Ovary (tissue), 9 donors: ENCODE measurements around the gene TRIO. TPM values are rescaled to one million over a fixed set of nuclear protein-coding genes. Genes with fewer than 3 reads are reported as not detected.

ENCODE experiments used
- DNase-seq, 5 donors: peaks; one replicate each; pipeline ENCODE4 v3.0.0-alpha.2; 2019 to 2020
- H3K27ac ChIP-seq, 2 donors: fragments of 200-600 bp; one replicate each; pipeline versions ENCODE4 v1.5.1 to v1.8.0; 2019 to 2022
- H3K27me3 ChIP-seq: fragments of 200-600 bp; one replicate; pipeline ENCODE4 v1.8.0; 2022
- H3K36me3 ChIP-seq: fragments of 200-600 bp; sonication (generic); one replicate; pipeline ENCODE4 v1.5.1; 2019
- H3K4me1 ChIP-seq: one replicate; pipeline ENCODE4 v1.8.1; 2013; ENCODE audit warnings: mild to moderate bottlenecking, moderate library complexity; ENCODE audit not compliant: insufficient read depth
- H3K4me3 ChIP-seq: fragments of 200-600 bp; sonication (generic); one replicate; pipeline ENCODE4 v1.5.1; 2017
- H3K9me3 ChIP-seq, 2 donors: fragments of 200-600 bp in 1 of 2; sonication (generic) in 1 of 2; one replicate each; pipeline versions ENCODE4 v1.5.1 to v1.8.1; 2013 to 2019; ENCODE audit warnings: mild to moderate bottlenecking in 1 of 2, moderate library complexity in 1 of 2
- EP300 ChIP-seq: sonication (generic); formaldehyde crosslinking; IDR thresholded peaks from one replicate; pipeline ENCODE4 v1.6.1; 2017; ENCODE audit warnings: antibody characterized with exemption
- POLR2A ChIP-seq: fragments of 450-650 bp; IDR thresholded peaks from one replicate; pipeline ENCODE4 v1.6.1; 2017; ENCODE audit warnings: antibody characterized with exemption, mild to moderate bottlenecking, moderate library complexity
- whole genome bisulfite sequencing, 3 donors: extraction: QIAGEN DNeasy Blood & Tissue Kit in 1 of 3; methylation state at CpG; one replicate each; pipeline versions ENCODE4 v1.1.5 to v1.1.7; 2013 to 2017; 5-methylcytosine and 5-hydroxymethylcytosine counted together
- intact Hi-C, 4 donors: fragments of 100-400 bp; cut with DNase I; formaldehyde crosslinking; loops; one replicate each; pipeline versions ENCODE4 v1.11.0 to v1.15.1; 2022 to 2023
- polyA plus RNA-seq, 2 donors: library from polyadenylated mRNA; stranded (reverse); fragments of 200-250 nt in 1 of 2; fragments of 350-450 nt in 1 of 2; fragmentation: Illumina TruSeq in 1 of 2; extraction: RNeasy Lipid Tissue Mini Kit (QIAGEN cat#74804) in 1 of 2; gene quantifications; one replicate each; pipeline ENCODE4 v1.2.3, GENCODE V29; 2013 to 2014
- total RNA-seq, 7 donors: library from RNA; depleted of rRNA in 2 of 7; stranded (reverse); fragments of >200 nt in 2 of 7; fragmentation: NEBNext Ultra II Directional in 3 of 7; extraction: Animal tissue kit (Norgen Biotek cat#: 25700) in 3 of 7; gene quantifications; one replicate each; pipeline versions ENCODE4 v1.1.0 to v1.2.4, GENCODE V29; 2016 to 2023
- TF ChIP-seq, protein P1 (sequence below), 3 donors: fragments of 450-650 bp in 2 of 3; fragments of 200-600 bp in 1 of 3; IDR thresholded peaks; one replicate each; pipeline versions ENCODE4 v1.5.1 to v1.8.0; 2016 to 2022; ENCODE audit warnings: antibody characterized with exemption in 3 of 3, mild to moderate bottlenecking in 1 of 3
- donor health status: DM: no; HTN: no; CAD: no; lungs with moderate emphysema.
- donor health status: DM: no; HTN: no; CAD: no.
- donor health status: Bipolar disorder and iron deficiency.
- donor health status: DM: yes; HTN: yes; CAD: no.
- donor health status: DM: no; HTN: no; CAD: no.
- donor health status: DM: yes; HTN: yes; CAD: no.

Gene TRIO
- total and polyA plus RNA-seq, 9 donors: 58.4 to 268 (median 125) TPM

DNA sequence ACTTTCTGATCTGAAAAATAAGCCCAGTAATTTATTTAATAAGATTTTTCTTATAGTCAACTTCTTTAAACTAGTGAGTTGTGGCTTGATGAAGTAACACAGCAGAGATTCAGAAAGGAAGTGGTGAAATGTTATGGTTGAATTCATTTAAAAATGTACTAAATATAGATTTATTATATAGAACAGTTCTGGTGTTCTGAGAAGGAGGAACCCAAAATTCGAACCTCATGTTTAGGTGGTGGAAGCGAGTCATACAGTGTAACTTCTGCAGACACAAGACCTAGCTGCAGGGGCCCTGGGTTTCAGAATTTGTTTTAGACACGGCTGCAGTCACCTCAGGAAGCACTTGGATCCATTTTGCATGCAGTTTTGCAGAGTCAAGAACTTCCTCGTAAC, 188.2 kb downstream of the TRIO start:
- TF ChIP-seq, protein P1, sequence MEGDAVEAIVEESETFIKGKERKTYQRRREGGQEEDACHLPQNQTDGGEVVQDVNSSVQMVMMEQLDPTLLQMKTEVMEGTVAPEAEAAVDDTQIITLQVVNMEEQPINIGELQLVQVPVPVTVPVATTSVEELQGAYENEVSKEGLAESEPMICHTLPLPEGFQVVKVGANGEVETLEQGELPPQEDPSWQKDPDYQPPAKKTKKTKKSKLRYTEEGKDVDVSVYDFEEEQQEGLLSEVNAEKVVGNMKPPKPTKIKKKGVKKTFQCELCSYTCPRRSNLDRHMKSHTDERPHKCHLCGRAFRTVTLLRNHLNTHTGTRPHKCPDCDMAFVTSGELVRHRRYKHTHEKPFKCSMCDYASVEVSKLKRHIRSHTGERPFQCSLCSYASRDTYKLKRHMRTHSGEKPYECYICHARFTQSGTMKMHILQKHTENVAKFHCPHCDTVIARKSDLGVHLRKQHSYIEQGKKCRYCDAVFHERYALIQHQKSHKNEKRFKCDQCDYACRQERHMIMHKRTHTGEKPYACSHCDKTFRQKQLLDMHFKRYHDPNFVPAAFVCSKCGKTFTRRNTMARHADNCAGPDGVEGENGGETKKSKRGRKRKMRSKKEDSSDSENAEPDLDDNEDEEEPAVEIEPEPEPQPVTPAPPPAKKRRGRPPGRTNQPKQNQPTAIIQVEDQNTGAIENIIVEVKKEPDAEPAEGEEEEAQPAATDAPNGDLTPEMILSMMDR (IDR thresholded peaks at IDR 0.05): no peak
- TF ChIP-seq POLR2A: no peak
- TF ChIP-seq EP300: no peak
- Histone ChIP-seq H3K27me3 (no peaks in the 10 kb centered on the region), H3K4me3 (no peak overlapping the region), H3K9me3 (no peaks in the 10 kb centered on the region), H3K27ac (no peak overlapping the region), H3K4me1 (peaks cover 8% of the 10 kb centered on the region), H3K36me3 (no peaks in the 10 kb centered on the region)
- no peak for DNase-seq
- WGBS, 3 donors: 87 to 94% (median 90%) methylated on average over 4 of the region's 4 CpGs
- intact Hi-C loops: no loop called here

DNA sequence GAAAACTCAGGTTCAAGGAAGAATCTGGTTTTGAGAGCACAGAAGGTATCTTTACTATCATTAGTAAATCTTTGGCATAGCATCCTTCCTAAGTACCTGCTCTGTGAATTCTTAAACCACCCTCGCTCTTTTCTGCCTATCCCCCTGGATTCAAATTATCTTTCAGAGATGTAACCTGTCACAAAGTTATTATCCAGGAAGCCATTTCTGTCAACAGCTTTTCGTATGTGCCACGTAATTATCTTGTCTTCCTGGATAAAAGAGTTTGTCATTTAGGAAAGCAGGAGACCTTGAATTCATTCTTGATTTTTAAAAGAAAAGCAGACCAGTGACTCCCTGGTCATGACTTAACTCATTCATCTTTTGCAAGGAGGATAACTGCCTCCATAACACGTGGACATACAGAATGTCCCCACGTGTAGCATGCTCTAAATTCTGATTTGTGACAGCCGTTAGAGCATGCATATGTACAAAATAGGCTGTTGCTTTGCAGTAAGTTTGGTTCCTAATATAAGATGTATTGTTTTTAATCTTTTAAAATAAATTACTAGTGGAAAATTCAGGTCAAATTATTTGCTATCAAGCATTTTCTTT, 189.0 kb downstream of the TRIO start:
- H3K27me3 ChIP-seq: no peaks in the 10 kb centered on the region
- DNase-seq: no peak
- H3K36me3 ChIP-seq: no peaks in the 10 kb centered on the region
- H3K4me1 ChIP-seq: peaks cover 7% of the 10 kb centered on the region
- intact Hi-C loops: no loop called here
- 81 to 86% (median 85%) methylated on average over 6 of the region's 6 CpGs for WGBS, 3 donors
- H3K4me3 ChIP-seq: no peak overlapping the region
- H3K9me3 ChIP-seq: no peaks in the 10 kb centered on the region
- no peak overlapping the region for H3K27ac ChIP-seq
- no peak for TF ChIP-seq EP300
- no peak for TF ChIP-seq POLR2A
- TF ChIP-seq, protein P1 (IDR thresholded peaks at IDR 0.05): no peak

DNA sequence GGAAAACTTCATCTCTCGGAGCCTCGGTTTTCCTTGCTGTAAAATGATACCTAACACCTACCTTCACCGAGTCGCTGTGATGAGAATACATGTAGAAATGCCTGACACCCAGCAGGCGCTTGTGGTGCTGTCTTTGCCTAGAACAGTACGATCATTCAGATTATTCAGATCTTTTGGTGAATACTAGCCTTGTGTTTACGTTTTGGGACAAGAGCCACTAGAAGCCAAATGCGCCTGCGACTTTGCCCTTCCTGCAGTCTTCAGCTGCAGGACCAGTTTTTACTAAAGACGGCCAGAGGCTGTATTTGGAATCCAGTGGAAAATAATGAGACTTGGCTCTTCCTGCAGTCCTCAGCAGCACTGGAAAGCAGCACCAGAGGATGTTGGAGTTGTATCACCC, 189.6 kb downstream of the TRIO start:
- no peak for DNase-seq
- intact Hi-C loops: no loop called here
- Histone ChIP-seq H3K4me3 (no peak overlapping the region), H3K4me1 (peaks cover 7% of the 10 kb centered on the region), H3K27me3 (no peaks in the 10 kb centered on the region), H3K9me3 (no peaks in the 10 kb centered on the region), H3K36me3 (no peaks in the 10 kb centered on the region), H3K27ac (no peak overlapping the region)
- 89 to 93% (median 92%) methylated on average over 10 of the region's 10 CpGs for WGBS, 3 donors
- TF ChIP-seq POLR2A (no peak), EP300 (no peak)
- TF ChIP-seq, protein P1 (IDR thresholded peaks at IDR 0.05): no peak

DNA sequence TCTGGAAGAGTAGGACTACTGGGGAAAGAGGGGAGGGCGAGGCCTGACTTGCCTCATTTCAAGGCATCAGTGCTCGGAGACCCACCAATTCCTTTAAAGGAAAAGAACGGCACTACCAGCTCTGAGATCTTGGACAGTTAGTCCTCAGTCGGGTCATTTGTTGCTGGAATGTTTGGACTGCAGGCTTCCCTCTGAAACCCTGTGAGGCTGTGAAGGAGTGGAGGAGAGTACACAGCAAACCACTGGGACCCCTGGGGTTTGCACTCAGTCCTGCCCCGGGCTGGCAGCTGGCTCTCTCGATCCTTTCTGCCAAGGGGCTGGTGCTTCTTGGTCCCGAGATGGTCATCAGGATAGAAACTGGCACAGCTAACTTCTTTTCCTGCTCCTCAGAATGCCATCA, 194.5 kb downstream of the TRIO start:
- H3K27ac ChIP-seq: no peak overlapping the region
- TF ChIP-seq POLR2A (no peak), EP300 (no peak)
- TF ChIP-seq, protein P1 (IDR thresholded peaks at IDR 0.05): no peak
- no peak for DNase-seq

More for the DNA sequence above, 194.5 kb downstream of the TRIO start:
- Histone ChIP-seq H3K4me3 (no peak overlapping the region), H3K27me3 (no peaks in the 10 kb centered on the region), H3K4me1 (peaks cover 2% of the 10 kb centered on the region), H3K36me3 (no peaks in the 10 kb centered on the region), H3K9me3 (no peaks in the 10 kb centered on the region)
- intact Hi-C loops: no loop called here
- 72 to 86% (median 80%) methylated on average over 7 of the region's 7 CpGs for WGBS, 3 donors
